SJCRH30 (cell line): ENCODE measurements around the gene STXBP4. TPM values are rescaled to one million over a fixed set of nuclear protein-coding genes. Genes with fewer than 3 reads are reported as not detected.

Source experiments
- DNase-seq, 2 experiments: peaks; one replicate each; pipeline ENCODE4 v3.0.0-alpha.2; 2015 to 2020
- H3K27ac ChIP-seq: fragments of 250-450 bp; sonication (Bioruptor Pico); 2 replicates; pipeline ENCODE4 v1.5.1; 2020; ENCODE audit warnings: mild to moderate bottlenecking, moderate library complexity
- H3K27me3 ChIP-seq: fragments of 250-450 bp; sonication (Bioruptor Pico); 2 replicates; pipeline ENCODE4 v1.5.1; 2020; ENCODE audit warnings: mild to moderate bottlenecking, moderate library complexity
- H3K36me3 ChIP-seq: fragments of 250-450 bp; sonication (Bioruptor Pico); 2 replicates; pipeline ENCODE4 v1.5.1; 2020; ENCODE audit warnings: mild to moderate bottlenecking, moderate library complexity
- H3K4me1 ChIP-seq: fragments of 250-450 bp; sonication (Bioruptor Pico); 2 replicates; pipeline ENCODE4 v1.5.1; 2020; ENCODE audit warnings: mild to moderate bottlenecking, moderate library complexity
- H3K4me3 ChIP-seq: fragments of 250-450 bp; sonication (Bioruptor Pico); 2 replicates; pipeline ENCODE4 v1.5.1; 2020; ENCODE audit warnings: mild to moderate bottlenecking, moderate library complexity
- H3K9me3 ChIP-seq: fragments of 250-450 bp; sonication (Bioruptor Pico); replicated peaks from 2 replicates; pipeline ENCODE4 v1.5.1; 2020; ENCODE audit warnings: mild to moderate bottlenecking, moderate library complexity
- total RNA-seq: library from RNA; depleted of rRNA; stranded (reverse); fragments of >200 nt; shearing (Covaris generic); gene quantifications from 2 replicates; pipeline ENCODE4 v1.2.3, GENCODE V29; 2014

STXBP4 gene
- total RNA-seq, 1 experiment from 2014 or later = 16.9 TPM

DNA sequence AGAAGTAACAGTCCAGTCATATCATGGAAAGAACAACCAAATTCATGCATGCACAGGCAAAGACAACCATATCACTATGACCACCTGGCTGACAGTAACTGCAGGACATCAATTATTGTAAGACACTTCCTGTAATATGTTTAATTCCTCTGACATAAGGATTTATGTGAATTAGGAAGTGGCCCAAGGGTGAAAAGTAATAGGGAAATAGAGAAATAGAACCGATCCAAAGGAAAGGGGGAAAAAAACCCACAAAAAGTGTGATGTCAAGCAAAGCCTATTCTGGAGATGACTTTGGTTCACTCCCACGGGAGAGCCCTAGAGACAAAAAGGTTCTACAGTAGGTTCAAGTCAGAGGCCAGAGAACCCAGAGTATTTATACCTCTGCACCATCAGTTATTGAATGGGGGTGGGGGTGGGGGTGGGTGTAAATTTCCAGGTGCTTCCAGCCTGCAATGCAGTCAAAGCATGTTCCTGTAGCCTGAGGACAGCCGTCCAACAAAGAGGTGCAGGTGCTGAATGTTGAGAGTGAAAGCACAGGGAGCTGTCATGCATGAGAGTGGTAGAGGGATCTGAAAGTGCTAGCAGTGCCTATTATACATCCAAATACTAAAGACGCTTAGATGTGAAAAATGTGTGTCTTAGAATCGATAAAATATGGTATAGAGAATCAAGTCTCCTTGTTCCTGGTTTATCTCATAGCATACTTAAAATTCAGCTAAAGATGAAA is 200.6 kb downstream of the STXBP4 start:
- H3K9me3 ChIP-seq = peaks cover 8% of the 10 kb centered on the region
- no peak overlapping the region for H3K27ac ChIP-seq
- DNase-seq = no peak
- H3K36me3 ChIP-seq = no peaks in the 10 kb centered on the region
- no peaks in the 10 kb centered on the region for H3K27me3 ChIP-seq
- H3K4me3 ChIP-seq = no peak overlapping the region
- H3K4me1 ChIP-seq = peaks cover 6% of the 10 kb centered on the region

DNA sequence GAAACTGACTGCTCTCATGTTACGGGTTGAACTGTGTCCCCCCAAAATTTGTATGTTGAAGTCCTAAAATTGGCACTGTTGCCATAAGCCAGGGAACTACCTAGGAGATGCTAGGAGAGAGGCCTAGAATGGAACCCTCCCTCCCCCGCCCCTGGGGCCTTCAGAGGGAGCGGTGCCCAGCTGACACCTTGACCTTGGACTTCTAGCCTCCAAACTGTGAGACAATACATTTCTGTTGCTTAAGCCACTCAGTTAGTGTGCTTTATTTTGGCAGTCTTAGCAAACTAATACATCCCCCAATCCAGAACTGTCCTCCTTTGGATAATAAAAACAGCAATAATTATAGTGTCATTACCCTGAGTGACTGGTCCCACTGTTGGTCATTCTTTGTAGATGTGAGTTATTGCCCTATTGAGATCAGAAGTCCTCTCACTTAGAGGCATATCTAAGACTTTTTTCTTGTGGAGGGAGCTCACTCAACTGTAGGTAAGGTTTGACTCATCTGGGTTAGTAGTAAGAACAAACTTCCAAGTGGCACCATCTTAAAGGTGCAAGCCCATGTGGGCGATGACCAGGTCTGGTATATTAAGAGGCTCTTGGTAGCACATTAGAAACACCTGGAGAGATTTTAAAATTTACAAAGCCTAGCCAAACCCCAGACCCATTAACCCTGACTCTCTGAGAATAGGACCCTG is 203.2 kb downstream of the STXBP4 start:
- H3K4me3 ChIP-seq = no peak overlapping the region
- no peaks in the 10 kb centered on the region for H3K27me3 ChIP-seq
- peaks cover 20% of the 10 kb centered on the region for H3K4me1 ChIP-seq
- peaks cover 10% of the 10 kb centered on the region for H3K9me3 ChIP-seq
- DNase-seq = no peak
- H3K27ac ChIP-seq = no peak overlapping the region
- H3K36me3 ChIP-seq = no peaks in the 10 kb centered on the region

DNA sequence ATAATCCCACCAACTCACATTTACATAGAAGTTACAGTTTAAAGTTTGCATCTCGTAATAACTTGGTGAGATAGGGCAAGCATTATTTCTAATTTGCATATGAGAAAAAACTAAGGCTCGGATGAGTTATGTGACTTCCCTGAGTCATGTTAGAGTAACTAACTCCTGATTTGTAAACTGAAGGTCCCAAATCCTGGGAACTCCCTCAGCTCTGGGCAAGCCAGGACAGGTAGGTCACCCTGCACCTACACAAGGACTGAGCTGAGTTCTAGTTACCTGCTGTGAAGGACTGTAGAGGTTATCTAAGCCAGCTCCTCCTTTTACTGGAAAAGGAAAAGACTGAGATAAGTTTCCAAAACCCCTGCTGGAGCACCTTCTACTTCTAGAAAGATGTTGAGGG is 204.0 kb downstream of the STXBP4 start:
- H3K4me1 ChIP-seq = peaks cover 27% of the 10 kb centered on the region
- H3K27ac ChIP-seq = no peak overlapping the region

DNA sequence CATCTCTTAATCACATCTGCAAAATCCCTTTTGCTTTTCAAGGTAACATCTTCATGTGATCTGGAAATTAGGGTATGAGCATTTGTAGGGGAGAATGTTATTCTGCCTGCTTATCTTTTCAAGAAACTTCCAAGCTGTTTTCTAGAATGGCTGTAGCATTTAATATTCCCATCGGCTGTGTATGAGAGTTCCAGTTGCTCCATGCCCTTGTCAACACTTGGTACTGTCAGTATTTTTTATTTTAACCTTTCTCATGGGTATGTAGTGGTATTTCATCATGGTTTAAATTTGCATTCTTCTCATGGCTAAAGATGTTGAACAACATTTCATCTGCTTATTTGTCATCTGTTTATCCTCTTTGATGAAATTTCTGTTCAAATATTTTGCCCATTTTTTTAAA is 205.6 kb downstream of the STXBP4 start:
- peaks cover 26% of the 10 kb centered on the region for H3K4me1 ChIP-seq
- H3K27ac ChIP-seq = peak overlapping the region; percentile 31; the same call in 1 of the 2 replicates
- peaks cover 10% of the 10 kb centered on the region for H3K9me3 ChIP-seq
- no peak for DNase-seq
- no peaks in the 10 kb centered on the region for H3K36me3 ChIP-seq
- H3K4me3 ChIP-seq = no peak overlapping the region; the same call in 1 of the 2 replicates
- no peaks in the 10 kb centered on the region for H3K27me3 ChIP-seq

More for the DNA sequence above, 204.0 kb downstream of the STXBP4 start:
- Histone ChIP-seq H3K9me3 (peaks cover 10% of the 10 kb centered on the region), H3K36me3 (no peaks in the 10 kb centered on the region), H3K27me3 (no peaks in the 10 kb centered on the region), H3K4me3 (no peak overlapping the region)
- no peak for DNase-seq

DNA sequence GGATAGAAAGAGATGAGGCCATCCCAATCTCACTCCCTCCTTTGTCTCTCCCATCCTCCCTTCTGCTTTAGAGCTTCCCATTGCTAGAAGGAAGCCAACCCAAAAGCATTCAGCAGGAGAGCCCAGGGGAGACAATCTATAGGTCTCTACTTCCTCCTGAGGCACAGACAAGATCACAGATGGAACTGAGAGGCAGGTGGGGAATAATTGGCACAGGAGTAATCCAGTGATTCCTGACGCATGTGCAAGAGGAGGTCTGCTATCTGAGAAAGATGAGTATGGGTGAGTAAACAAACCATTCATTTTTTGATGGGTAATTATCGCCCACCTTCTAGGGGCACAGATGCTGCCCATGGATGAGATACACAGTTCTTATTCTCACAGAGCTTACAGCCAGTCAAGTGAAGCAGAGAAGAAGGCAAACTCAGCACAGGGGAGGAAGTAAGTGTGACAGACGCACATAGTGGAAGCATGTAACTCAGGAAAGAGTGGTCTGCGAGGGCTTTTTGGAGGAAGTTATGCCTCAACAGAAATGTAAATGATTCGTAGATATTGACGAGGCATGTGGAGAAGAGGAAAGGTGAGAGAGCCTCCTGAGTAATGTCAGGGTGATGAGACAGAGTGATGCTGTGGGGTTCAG is 207.3 kb downstream of the STXBP4 start:
- H3K27ac ChIP-seq = no peak overlapping the region
- H3K36me3 ChIP-seq = no peaks in the 10 kb centered on the region
- no peak for DNase-seq
- H3K9me3 ChIP-seq = peaks cover 10% of the 10 kb centered on the region
- H3K27me3 ChIP-seq = no peaks in the 10 kb centered on the region
- no peak overlapping the region for H3K4me3 ChIP-seq
- peaks cover 26% of the 10 kb centered on the region for H3K4me1 ChIP-seq

DNA sequence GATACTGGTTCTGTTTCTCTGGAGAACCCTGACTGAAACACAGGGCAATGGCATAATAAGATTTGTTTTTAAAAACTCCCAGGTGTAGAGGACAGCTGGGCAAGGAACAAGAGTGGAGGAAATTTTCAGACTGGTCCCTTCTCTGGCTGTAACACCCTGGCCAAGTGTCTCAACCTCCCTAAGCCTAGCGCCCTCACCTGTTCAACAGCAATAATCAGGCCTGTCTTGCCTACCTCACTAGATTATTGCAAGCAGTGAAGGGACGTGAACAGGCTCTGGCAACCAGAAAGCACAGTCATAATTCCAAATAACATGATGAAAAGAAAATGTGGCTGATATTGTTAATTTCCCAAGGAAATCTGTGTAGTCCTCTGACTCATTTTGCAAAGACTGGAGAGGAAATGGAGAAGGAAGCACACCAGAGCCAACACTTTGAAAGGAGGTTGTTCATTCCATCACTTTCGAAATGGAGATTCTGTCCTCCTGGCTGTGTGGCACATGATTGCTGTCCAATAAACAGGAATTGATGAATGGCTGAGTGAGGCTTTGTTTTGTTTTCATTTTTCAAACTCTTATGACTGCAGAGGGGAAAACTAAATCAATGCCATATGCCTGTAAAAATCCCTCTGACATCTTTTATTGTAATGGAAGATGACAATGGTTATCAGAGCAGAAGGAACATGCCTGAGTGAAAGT is 208.7 kb downstream of the STXBP4 start:
- no peak overlapping the region for H3K4me3 ChIP-seq
- H3K27ac ChIP-seq = no peak overlapping the region
- peak in 1 of 2 experiments; percentile 22 for DNase-seq
- H3K36me3 ChIP-seq = no peaks in the 10 kb centered on the region
- peaks cover 26% of the 10 kb centered on the region for H3K4me1 ChIP-seq
- no peaks in the 10 kb centered on the region for H3K27me3 ChIP-seq
- peaks cover 10% of the 10 kb centered on the region for H3K9me3 ChIP-seq

DNA sequence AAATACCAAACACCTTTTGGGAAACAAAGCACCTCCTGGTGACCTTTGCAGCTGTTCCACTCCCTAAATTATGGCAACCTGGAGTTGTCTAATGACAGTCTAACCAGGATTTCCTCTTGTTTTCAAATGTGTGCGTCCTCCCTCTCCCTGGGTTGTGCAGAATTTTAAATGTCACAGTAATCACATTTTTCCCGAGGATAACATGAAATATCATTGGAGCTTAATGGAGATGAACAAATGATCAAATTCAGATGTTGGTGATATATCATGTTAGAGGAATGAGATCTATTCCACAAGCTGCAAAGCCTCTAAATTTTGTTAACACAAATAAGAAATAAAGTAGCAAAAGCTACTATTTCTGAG is 209.3 kb downstream of the STXBP4 start:
- H3K27me3 ChIP-seq = no peaks in the 10 kb centered on the region
- peak in 1 of 2 experiments; percentile 18 for DNase-seq
- no peak overlapping the region for H3K27ac ChIP-seq
- H3K4me3 ChIP-seq = no peak overlapping the region
- peaks cover 26% of the 10 kb centered on the region for H3K4me1 ChIP-seq
- H3K9me3 ChIP-seq = peaks cover 10% of the 10 kb centered on the region
- no peaks in the 10 kb centered on the region for H3K36me3 ChIP-seq

DNA sequence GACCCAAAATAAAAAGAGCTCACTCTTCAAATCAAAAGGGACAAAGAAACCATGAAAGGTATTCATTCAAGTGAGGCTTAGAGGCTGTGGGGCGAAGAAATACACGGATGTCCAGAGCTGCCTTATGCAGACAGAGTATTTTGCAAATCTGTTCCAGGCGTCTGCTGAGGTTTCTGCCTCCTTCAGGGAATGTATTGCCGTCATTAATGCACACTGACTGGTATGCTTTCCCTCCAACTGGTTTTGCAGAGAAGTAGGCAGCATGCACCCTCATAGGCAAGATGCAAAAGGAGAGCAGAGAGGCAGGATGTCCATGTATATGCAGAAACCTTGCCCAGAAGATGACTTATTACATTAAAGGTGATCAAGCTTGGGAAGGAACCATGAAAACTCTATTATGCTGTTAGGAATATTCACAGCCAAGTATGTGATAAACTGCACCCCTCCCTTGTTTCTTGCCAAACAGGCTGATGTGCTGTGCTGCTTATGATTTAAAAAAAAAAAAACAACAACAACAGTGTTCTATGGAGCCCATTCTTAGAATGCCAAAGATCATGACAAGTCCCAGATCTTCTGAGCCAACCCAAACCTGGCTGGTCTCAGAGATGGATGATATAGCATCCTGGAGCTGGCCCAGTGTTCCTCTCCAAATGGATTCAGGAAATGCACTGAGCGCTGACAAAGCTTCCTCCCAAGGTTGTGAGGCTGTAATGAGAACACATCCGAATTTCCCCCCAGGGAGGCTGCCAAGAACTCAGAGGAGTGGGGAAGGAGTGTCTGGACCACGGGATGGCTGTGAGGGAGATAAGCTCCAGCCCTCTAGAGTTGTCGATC is 218.6 kb downstream of the STXBP4 start:
- H3K4me3 ChIP-seq = no peak overlapping the region
- no peaks in the 10 kb centered on the region; the same call in 1 of the 2 replicates for H3K4me1 ChIP-seq
- DNase-seq = no peak
- H3K36me3 ChIP-seq = no peaks in the 10 kb centered on the region
- H3K27ac ChIP-seq = no peak overlapping the region
- H3K9me3 ChIP-seq = no peaks in the 10 kb centered on the region
- H3K27me3 ChIP-seq = no peaks in the 10 kb centered on the region

DNA sequence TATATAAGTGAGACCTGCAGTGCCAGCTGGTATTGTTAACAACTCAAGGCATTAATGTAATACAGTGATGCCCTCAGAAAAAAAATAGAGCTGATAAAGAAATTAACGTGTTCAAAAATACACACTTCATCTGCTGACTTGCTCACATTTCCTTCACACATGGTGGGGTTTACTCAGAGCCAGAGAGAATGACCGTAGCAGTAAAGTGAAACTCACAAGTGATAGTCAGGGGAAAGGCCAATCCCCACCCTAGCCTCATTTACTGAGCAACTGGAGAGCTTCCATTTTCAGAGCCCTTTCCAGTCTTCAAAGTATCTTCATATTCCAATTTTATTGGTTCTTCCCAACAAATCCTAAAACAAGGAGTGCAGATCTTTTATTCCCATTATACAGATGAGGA is 222.2 kb downstream of the STXBP4 start:
- no peak for DNase-seq
- Histone ChIP-seq H3K27ac (no peak overlapping the region), H3K9me3 (no peaks in the 10 kb centered on the region), H3K36me3 (no peaks in the 10 kb centered on the region), H3K4me1 (no peaks in the 10 kb centered on the region; the same call in 1 of the 2 replicates), H3K4me3 (no peak overlapping the region), H3K27me3 (no peaks in the 10 kb centered on the region)

DNA sequence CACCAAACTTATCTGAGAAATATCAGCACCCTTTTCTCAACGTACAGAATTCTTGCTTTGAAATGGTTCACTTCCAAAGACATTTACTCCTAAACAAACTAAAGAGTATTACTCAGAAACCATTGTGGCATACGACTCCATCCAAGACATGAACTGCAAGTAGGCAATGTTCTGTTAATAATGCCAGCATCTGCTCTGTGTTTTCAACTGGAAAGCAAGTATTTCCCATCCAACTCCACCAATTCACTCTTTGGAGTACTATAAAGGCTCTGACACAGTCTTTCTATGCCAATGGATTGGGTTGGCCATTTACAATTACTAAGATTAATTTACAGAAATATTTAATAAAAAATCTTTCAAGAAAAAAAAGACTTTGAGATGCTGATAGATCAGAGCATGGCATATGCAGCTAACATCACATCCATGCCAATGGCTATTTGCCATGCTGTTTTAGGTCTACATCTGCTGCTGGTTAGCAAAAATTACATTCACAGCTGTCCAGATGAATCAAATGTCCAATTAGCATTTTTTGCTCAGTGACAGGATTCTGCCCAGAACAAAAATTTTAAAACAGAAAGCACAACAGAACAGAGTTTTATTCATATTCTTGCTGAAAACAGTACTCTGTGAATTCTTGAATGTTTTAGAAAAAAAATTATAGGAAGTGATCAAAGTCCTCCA is 230.3 kb downstream of the STXBP4 start:
- H3K27ac ChIP-seq = peak overlapping the region; percentile 43
- H3K4me1 ChIP-seq = peaks cover 14% of the 10 kb centered on the region
- DNase-seq = peak; percentile 18 to 63
- H3K4me3 ChIP-seq = no peak overlapping the region
- H3K27me3 ChIP-seq = no peaks in the 10 kb centered on the region
- no peaks in the 10 kb centered on the region for H3K36me3 ChIP-seq
- peaks cover 3% of the 10 kb centered on the region; the same call in 1 of the 2 replicates for H3K9me3 ChIP-seq

DNA sequence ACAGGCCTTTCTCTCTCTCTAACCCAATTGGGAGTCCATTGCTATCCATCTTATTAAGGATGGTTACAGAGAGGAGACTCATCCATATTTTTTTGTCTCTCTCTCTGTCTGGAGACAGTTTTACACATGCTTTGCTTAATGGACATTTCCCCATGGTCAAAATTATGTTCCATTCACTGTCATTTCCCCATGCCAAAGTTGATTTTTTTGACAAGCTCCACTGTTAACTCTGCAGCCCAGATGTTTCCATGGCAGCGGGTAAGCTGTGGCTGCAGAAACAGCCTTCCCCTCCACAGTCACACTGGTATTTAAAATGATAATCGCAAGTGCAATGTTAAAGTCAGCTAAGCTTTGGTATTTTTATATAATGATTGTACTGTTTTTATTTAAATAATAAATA is 232.3 kb downstream of the STXBP4 start:
- Histone ChIP-seq H3K9me3 (peaks cover 5% of the 10 kb centered on the region; the same call in 1 of the 2 replicates), H3K27me3 (no peaks in the 10 kb centered on the region), H3K4me1 (peaks cover 14% of the 10 kb centered on the region), H3K36me3 (no peaks in the 10 kb centered on the region), H3K4me3 (no peak overlapping the region), H3K27ac (no peak overlapping the region)
- DNase-seq = no peak

DNA sequence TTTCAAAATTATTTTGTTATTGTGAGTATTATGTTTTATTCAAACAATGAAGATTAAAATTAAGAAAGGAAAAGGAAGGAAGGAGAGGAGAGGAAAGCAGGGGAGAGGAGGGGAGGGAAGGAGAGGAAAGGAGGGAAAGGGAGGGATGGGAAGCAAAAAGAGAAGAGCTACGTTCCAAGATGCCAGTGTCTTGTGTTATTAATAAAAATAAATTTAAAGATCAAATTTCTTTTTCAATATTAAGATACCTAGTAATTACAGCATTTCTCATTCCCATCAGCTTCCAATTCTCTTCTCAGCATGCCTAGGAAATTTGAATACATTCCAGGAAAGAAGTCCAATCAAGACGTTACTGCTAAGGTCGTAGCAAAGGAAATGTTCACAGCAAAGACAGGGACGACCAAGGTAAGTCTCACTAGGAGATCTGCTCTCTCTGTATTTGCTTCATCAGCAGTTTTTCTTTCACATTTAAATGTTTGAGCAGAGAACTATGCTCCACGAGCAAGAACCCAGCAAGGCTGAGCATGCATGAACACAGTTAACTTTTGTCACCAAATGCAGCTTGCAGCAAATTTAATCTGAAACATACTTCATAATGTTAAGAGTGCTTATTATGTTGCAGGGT is 232.9 kb downstream of the STXBP4 start:
- Histone ChIP-seq H3K9me3 (peaks cover 5% of the 10 kb centered on the region; the same call in 1 of the 2 replicates), H3K4me3 (no peak overlapping the region), H3K4me1 (peaks cover 14% of the 10 kb centered on the region), H3K27ac (no peak overlapping the region), H3K36me3 (no peaks in the 10 kb centered on the region), H3K27me3 (no peaks in the 10 kb centered on the region)
- DNase-seq = no peak

DNA sequence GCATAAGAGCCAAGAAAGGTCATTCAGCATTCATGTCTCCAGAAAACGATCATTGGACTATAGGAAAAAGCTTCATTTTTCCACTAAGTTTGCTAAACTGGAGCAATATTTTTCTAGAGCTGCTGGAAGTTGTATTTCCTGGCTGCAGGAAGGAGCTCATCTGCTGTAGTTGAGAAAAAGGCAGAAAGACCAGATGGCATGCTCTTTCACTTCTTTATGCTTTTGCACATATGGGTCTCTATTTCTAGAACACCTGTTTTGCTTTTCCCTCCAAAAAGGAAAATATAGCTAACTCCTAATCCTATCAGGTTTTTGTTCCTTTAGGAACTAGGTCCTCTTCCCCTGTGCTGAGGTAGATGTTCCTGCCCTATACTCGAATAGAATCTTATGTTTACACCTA is 234.3 kb downstream of the STXBP4 start:
- Histone ChIP-seq H3K27ac (no peak overlapping the region), H3K4me3 (no peak overlapping the region), H3K27me3 (no peaks in the 10 kb centered on the region), H3K9me3 (peaks cover 5% of the 10 kb centered on the region; the same call in 1 of the 2 replicates), H3K4me1 (peaks cover 14% of the 10 kb centered on the region), H3K36me3 (no peaks in the 10 kb centered on the region)
- no peak for DNase-seq
